ENCODE results near the gene XYLT2. TPM values are rescaled to one million over a fixed set of nuclear protein-coding genes. Genes with fewer than 3 reads are reported as not detected.
"Not testable (repeated sequence)": the region's sequence is repeated elsewhere in the genome, so short reads cannot be mapped to it uniquely, and the experiment has no call there.

Gene XYLT2
- polyA plus RNA-seq (ENCODE audit: insufficient read length in 3 of 3) = 10 to 100 TPM; 15.5 to 16.7 (median 15.8) TPM

GRCh38 chr17:50345432-50346312 lies at the start of gene XYLT2:
XYLT2 (plus strand) TSS chr17:50346126; CDS start chr17:50346141, 15 bp downstream.
- DNase-seq (ENCODE audit: low read depth in 3 of 3, low spot score in 2 of 3) = peak in 2 of 3 donors; percentile 74 to 76

- peak in 1 of 3 donors; percentile 52 for DNase-seq (ENCODE audit: low read depth in 3 of 3, low spot score in 2 of 3)
These were observed 48.5 kb upstream of the XYLT2 start for GRCh38 chr17:50297407-50297865.

GRCh38 chr17:50298018-50298417 lies 47.9 kb upstream of the XYLT2 start:
- DNase-seq (ENCODE audit: low read depth in 3 of 3, low spot score in 2 of 3) = no peak

DNA sequence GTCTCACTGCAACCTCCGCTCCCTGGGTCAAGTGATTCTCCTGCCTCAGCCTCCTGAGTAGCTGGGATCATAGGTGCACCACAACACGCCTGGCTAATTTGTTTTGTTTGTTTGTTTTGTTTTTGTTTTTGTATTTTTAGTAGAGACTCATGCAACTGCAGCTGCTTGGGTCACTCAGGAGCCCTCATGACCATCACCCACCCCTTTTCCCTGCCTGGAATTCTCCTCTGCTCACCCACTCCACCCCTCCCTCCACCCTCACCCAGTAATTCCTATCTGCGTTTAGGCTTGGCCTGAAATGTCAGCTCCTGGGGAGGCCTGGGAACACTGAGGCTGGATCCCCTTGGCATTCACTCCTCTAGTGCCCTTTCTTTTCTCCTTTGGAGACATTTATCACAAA lies 46.1 kb upstream of the XYLT2 start:
- DNase-seq (ENCODE audit: low read depth in 3 of 3, low spot score in 2 of 3) = no peak

DNA sequence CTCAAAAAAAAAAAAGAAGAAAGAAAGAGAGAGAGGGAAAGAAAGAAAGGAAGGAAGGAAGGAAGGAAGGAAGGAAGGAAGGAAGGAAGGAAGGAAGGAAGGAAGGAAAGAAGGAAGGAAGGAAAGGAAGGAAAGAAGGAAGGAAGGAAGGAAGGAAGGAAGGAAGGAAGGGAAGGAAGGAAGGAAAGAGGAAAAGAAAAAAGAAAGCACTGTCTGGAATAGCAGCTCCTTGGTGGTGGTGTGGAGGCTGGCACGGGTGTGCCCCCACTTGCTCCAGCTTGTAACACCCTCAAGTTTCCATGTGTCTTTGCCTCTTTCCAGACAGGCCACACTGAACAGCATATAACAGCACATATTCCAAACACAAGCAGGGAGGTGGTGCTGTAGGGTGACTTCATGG lies 45.1 kb upstream of the XYLT2 start:
- not testable (repeated sequence) for DNase-seq (ENCODE audit: low read depth in 3 of 3, low spot score in 2 of 3)

GRCh38 chr17:50301891-50302584 lies 43.9 kb upstream of the XYLT2 start:
- no peak for DNase-seq (ENCODE audit: low read depth in 3 of 3, low spot score in 2 of 3)

- DNase-seq (ENCODE audit: low read depth in 3 of 3, low spot score in 2 of 3) = no peak
These were observed 42.9 kb upstream of the XYLT2 start for GRCh38 chr17:50303051-50303450.

GRCh38 chr17:50303596-50303995 lies 42.3 kb upstream of the XYLT2 start:
- no peak for DNase-seq (ENCODE audit: low read depth in 3 of 3, low spot score in 2 of 3)

- no peak for DNase-seq (ENCODE audit: low read depth in 3 of 3, low spot score in 2 of 3)
These were observed 41.0 kb upstream of the XYLT2 start for GRCh38 chr17:50304781-50305404.

DNA sequence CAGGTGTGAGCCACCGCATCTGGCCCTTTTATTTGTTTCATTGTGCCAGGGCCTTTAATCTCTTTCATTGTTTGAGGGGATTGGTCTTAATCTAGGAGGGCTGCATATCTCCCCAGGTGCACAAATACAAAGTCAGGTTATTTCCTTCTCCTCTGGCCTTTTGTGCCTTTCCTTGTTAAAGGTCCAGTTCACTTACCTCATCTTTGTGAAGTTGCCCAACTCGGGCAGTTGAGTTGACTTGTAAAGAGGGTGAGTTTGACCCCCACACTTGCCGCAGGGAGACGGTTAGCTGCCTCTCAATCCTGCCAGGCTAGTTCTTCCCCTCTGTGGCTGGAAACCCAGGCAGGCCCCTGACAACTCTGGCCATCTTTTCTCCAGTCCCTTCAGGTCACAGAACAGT lies 38.3 kb upstream of the XYLT2 start:
- DNase-seq (ENCODE audit: low read depth in 3 of 3, low spot score in 2 of 3) = no peak

GRCh38 chr17:50308666-50309065 lies 37.3 kb upstream of the XYLT2 start:
- DNase-seq (ENCODE audit: low read depth in 3 of 3, low spot score in 2 of 3) = no peak

- DNase-seq (ENCODE audit: low read depth in 3 of 3, low spot score in 2 of 3) = no peak
These were observed 35.3 kb upstream of the XYLT2 start for GRCh38 chr17:50310455-50311111.

DNA sequence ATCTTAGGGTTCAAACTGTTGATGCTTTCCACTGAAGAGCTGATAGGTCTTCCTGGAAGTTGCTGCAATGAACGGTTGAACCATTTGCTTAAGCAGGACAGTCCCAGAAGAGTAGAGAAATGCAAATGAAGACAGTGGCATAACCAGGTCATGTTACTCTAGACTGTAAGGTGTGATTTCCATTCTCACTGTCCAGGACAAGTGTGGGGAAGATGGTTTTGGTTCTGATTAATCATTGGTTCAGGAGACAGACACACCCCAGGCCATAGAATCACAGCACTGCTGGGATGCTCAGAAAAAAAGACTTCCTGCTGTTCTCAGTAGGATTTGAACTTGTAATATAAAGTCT lies 34.8 kb upstream of the XYLT2 start:
- no peak for DNase-seq (ENCODE audit: low read depth in 3 of 3, low spot score in 2 of 3)

GRCh38 chr17:50311483-50311882 lies 34.4 kb upstream of the XYLT2 start:
- DNase-seq (ENCODE audit: low read depth in 3 of 3, low spot score in 2 of 3) = no peak

DNA sequence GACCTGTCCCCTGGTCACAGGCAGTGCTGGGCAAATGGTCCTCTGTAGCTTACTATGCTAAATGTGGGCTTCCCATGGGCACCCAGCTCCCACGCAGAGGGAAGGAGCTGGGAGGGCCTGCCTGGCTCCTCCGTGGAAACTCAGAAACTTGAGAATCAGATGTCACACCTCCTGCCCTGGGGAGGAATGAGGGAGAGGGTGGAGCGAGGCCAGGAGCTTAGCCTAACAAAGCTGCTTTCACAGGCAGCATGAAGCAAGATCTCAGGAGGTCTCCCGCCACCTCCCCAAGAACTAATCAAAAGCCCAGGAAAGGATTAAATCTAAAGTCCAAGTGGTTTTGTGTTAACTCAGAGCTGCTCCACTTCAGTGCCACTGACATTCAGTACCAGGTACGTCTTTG lies 33.6 kb upstream of the XYLT2 start:
- DNase-seq (ENCODE audit: low read depth in 3 of 3, low spot score in 2 of 3) = peak in 1 of 3 donors; percentile 41

GRCh38 chr17:50314456-50315011 lies 31.4 kb upstream of the XYLT2 start:
- no peak for DNase-seq (ENCODE audit: low read depth in 3 of 3, low spot score in 2 of 3)

DNA sequence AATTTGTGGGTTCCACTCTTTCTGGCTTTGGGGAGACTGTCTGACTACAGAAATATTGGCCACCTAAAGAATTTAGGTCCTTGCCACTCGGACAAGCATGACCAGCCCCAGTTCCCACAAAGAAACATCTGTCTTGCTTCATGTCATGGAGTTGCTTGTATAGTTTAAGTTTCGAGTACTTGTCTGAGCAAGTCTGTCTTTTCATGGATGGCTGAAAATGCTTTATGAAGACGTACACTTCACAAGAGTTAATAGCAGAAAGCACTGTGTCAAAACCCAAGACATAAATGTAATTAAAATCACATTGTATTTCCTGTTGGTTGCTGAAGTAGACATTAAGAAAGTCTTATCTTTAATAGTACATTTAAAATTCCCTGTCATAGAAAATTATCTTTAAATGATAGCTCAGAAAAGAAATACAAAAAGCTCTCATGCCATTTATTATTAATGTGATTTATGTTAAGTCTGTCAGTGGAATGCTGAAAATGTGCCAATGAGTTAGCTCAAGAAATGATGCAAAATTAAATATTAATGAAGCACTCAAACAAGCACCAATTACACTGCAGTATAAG lies 29.8 kb upstream of the XYLT2 start:
- no peak for DNase-seq (ENCODE audit: low read depth in 3 of 3, low spot score in 2 of 3)

- not testable (repeated sequence) for DNase-seq (ENCODE audit: low read depth in 3 of 3, low spot score in 2 of 3)
These were observed 29.3 kb upstream of the XYLT2 start for GRCh38 chr17:50316660-50317059.

DNA sequence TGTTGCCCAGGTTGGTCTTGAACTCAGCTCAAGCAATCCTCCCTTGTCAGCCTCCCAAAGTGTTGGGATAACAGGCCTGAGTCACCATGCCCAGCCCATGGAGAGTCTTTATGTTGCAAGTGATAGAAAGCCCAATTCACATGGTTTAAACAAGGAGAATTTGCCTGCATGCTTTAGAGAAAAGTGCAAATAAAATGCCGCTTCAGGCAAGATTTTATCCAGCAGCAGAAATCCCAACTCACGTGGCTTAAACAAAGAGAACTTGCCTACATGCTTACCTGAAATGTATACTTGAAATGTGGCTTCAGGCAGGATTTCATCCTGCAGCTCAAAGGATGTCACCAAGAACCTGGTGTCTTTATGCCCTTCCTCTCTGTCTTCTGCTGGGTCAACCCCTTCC lies 28.8 kb upstream of the XYLT2 start:
- no peak for DNase-seq (ENCODE audit: low read depth in 3 of 3, low spot score in 2 of 3)

Data from right renal cortex interstitium (tissue), 3 donors.